GM12865 (cell line): Measurements from ENCODE around the gene ARHGAP5.

ENCODE experiments used
- DNase-seq: peaks from one replicate; pipeline ENCODE4 v3.0.0; 2010; ENCODE audit warnings: low read depth
- H3K4me3 ChIP-seq: 2 replicates; pipeline ENCODE4 v1.5.1; 2011; ENCODE audit warnings: mild to moderate bottlenecking, low read depth, low read length, control low read depth
- CTCF ChIP-seq: IDR thresholded peaks from 2 replicates; pipeline ENCODE4 v1.5.1; 2011; ENCODE audit warnings: low read length, control low read depth, low read depth, inconsistent platforms; ENCODE audit not compliant: insufficient read depth; ENCODE audit errors: missing control alignments

Gene ARHGAP5

GRCh38 chr14:32077081-32078022 lies at the start of gene ARHGAP5:
Gene ARHGAP5, plus strand, starts transcription at chr14:32077304. Its CDS starts 13,366 bp downstream, at chr14:32090670.
- H3K4me3 ChIP-seq: peak within 1 kb of the TSS; percentile 99
- TF ChIP-seq CTCF: no peak
- peak; percentile 65 for DNase-seq

- DNase-seq: peak; percentile 9
- no peak overlapping the region for H3K4me3 ChIP-seq
- TF ChIP-seq CTCF: no peak
These were observed 48.5 kb upstream of the ARHGAP5 start for GRCh38 chr14:32028599-32028998.

GRCh38 chr14:32033543-32033942 lies 43.6 kb upstream of the ARHGAP5 start:
- H3K4me3 ChIP-seq: no peak overlapping the region
- no peak for TF ChIP-seq CTCF
- DNase-seq: no peak

- DNase-seq: no peak
- TF ChIP-seq CTCF: no peak
- H3K4me3 ChIP-seq: no peak overlapping the region
These were observed 38.2 kb upstream of the ARHGAP5 start for GRCh38 chr14:32038876-32039275.

GRCh38 chr14:32039401-32040030 lies 37.6 kb upstream of the ARHGAP5 start:
- H3K4me3 ChIP-seq: no peak overlapping the region
- no peak for DNase-seq
- TF ChIP-seq CTCF: no peak

GRCh38 chr14:32043624-32044023 lies 33.5 kb upstream of the ARHGAP5 start:
- no peak overlapping the region for H3K4me3 ChIP-seq
- no peak for TF ChIP-seq CTCF
- no peak for DNase-seq
